GM20431 (cell line): ENCODE results near the gene TRIM51G.
"Not testable (repeated sequence)": the region's sequence is repeated elsewhere in the genome, so short reads cannot be mapped to it uniquely, and the experiment has no call there.

Experiments
- in situ Hi-C: fragments of 300-500 bp; cut with MseI, MboI; formaldehyde crosslinking; loops from one replicate; pipeline ENCODE4 v1.15.0; 2020; ENCODE audit warnings: low sequenced_read_pairs; ENCODE audit not compliant: unreplicated experiment

Gene TRIM51G, protein sequence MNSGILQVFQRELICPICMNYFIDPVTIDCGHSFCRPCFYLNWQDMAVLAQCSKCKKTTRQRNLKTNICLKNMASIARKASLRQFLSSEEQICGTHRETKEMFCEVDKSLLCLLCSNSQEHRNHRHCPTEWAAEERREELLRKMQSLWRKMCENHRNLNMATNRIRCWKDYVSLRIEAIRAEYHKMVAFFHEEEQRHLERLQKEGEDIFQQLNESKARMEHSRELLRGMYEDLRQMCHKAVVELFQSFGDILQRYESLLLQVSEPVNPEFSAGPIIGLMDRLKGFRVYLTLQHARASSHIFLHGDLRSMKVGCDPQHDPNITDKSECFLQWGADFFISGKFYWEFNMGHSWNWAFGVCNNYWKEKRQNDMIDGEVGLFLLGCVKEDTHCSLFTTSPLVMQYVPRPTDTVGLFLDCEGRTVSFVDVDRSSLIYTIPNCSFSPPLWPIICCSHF

DNA sequence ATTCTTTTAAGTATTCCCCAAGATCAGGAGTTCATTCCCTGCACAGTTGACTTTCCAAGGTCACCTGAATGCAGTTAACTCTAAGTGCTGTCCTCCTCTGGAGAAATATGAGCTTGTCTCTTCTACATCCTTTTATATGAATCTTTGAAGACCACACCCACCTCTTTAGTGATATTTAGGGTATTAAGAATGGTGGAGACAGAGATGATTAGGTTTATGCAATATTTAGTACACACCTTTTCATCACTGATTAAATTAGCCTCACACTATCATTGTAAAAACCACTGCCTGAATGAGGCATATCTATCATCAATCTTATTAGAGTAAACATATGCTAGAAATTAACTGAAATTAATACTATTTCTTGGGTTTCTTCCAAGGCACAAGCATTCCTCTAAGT lies at the start of gene TRIM51G:
TRIM51G (minus strand) TSS at position 101 of the 400 bp plus-strand sequence. CDS start 2,190 bp downstream, outside the sequence.
- in situ Hi-C loops: not testable (repeated sequence)

DNA sequence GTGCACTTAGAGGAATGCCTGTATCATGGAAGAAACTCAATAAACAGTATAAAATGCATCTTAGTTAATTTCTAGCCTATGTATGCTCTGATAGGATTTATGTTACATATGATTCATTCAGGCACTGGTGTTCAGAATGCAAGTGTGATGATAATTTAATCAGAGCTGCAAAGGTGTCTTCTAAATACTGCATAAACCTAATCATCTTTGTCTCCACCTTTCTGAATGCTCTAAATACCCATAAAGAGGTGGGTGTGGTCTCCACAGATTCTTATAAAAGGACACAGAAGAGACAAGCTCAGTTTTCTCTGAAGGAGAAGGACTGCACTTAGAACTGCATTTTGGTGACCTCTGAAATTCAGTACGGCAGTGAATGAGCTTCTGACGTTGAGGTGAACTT lies 44.8 kb upstream of the TRIM51G start, which contains the start of gene TRIM49B:
TRIM49B (plus strand) TSS at position 301 of the 400 bp plus-strand sequence. CDS start 2,777 bp downstream, outside the sequence.
- in situ Hi-C loops: not testable (repeated sequence)

DNA sequence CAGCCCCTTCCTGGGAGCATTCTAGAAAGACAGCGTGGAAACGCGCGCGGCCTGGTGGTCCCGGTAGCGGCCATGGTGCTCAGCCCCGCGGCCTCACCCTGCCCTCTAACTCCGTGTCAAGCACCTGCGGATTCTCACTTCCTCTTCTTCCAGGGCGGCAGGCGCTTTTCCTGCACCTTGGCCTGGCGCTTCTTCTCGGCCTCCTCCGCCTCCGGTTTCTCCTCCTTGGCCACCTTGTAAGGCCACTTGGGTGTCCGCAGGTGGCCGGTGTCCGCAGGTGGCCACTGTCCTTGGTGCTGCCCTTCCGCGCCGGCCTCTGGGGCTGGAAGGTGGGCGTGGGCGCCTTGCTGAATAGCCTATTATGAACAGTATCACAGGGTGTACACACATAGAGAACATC lies 15.1 kb downstream of the TRIM51G start:
- in situ Hi-C loops: not testable (repeated sequence)

DNA sequence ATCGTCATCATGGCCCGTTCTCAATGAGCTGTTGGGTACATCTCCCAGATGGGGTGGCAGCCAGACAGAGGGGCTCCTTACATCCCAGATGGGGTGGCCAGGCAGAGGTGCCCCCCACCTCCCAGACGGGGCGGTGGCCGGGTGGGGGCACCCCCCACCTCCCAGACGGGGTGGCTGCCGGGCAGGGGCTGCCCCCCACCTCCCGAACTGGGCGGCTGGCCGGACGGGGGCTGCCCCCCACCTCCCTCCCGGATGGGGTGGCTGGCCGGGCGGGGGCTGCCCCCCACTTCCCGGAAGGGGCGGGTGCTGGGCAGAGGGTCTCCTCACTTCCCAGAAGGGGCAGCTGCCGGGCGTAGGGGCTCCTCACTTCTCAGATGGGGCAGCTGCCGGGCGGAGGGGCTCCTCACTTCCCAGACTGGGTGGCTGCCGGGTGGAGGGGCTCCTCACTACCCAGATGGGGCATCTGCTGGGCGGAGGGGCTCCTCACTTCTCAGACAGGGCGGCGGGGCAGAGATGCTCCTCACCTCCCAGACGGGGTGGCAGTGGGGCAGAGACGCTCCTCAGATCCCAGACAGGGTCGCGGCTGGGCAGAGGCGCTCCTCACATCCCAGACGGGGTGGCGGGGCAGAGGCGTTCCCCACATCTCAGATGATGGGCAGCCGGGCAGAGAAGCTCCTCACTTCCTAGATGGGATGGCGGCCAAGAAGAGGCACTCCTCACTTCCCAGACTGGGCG lies 28.2 kb downstream of the TRIM51G start:
- in situ Hi-C loops: not testable (repeated sequence)

DNA sequence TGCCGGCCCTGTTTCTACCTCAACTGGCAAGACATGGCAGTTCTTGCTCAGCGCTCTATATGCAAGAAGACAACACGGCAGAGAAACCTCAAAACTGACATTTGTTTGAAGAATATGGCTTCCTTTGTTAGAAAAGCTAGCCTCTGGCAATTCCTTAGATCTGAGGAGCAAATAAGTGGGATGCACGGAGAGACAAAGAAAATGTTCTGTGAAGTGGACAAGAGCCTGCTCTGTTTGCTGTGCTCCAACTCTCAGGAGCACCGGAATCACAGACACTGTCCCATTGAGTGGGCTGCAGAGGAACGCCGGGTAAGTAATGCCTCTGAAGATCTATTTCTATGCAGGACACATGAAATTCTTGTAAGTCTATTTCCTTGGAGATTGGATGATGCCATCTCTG lies 37.9 kb downstream of the TRIM51G start:
- in situ Hi-C loops: not testable (repeated sequence)
